ENCODE measurements around the gene SIM2. TPM values are rescaled to one million over a fixed set of nuclear protein-coding genes. Genes with fewer than 3 reads are reported as not detected.
A peak's percentile ranks its signal among the peaks of the same experiment; 100 is the strongest.

The SIM2 gene
- total RNA-seq, 1 experiment from 2014 or later, result not detected

DNA sequence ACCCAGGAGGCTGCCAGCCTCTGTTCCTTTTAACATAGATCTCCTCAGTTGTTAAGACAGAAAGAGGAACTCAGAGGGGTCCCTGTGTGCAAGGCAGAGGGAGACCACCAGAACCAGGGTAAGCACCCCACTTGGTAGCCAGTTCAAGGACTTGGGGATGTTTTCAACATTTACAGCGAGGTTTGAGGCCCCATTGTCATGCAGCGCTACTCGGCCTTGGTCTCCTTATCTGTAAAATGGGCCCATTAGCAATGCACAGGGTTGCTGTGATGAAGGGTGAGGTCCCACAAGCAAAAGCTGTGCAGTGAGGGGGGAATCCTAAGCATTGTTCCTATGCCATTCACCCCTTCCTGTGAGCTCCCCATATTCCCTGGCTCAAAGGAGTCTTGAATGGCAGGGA is 4.2 kb downstream of the SIM2 start:
- no peaks in the 10 kb centered on the region for H3K79me1 ChIP-seq (ENCODE audit: insufficient read depth, low read depth, low read length, poor library complexity, severe bottlenecking)
- peaks cover 2% of the 10 kb centered on the region for H4K20me1 ChIP-seq (ENCODE audit: control insufficient read depth, insufficient read depth, insufficient read length)
- H3T11ph ChIP-seq (ENCODE audit: low read length), result no peak overlapping the region
- TF ChIP-seq, protein P1, sequence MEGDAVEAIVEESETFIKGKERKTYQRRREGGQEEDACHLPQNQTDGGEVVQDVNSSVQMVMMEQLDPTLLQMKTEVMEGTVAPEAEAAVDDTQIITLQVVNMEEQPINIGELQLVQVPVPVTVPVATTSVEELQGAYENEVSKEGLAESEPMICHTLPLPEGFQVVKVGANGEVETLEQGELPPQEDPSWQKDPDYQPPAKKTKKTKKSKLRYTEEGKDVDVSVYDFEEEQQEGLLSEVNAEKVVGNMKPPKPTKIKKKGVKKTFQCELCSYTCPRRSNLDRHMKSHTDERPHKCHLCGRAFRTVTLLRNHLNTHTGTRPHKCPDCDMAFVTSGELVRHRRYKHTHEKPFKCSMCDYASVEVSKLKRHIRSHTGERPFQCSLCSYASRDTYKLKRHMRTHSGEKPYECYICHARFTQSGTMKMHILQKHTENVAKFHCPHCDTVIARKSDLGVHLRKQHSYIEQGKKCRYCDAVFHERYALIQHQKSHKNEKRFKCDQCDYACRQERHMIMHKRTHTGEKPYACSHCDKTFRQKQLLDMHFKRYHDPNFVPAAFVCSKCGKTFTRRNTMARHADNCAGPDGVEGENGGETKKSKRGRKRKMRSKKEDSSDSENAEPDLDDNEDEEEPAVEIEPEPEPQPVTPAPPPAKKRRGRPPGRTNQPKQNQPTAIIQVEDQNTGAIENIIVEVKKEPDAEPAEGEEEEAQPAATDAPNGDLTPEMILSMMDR (conservative IDR thresholded peaks at IDR 0.05), result no peak
- no peak overlapping the region for H2BK5ac ChIP-seq (ENCODE audit: insufficient read length, low read length)
- Mint-ChIP-seq H3K27ac (no peak overlapping the region), H3K4me1 (peaks cover 31 to 57% of the 10 kb centered on the region in 2 experiments), H3K9me3 (peaks cover 4 to 14% of the 10 kb centered on the region in 2 experiments; a peak in 3 of 5 replicates), H3K27me3 (ENCODE audit: low read depth) (peaks cover 98% of the 10 kb centered on the region), H3K36me3 (ENCODE audit: insufficient read depth in 1 of 3, low read depth in 3 of 3) (peaks cover 0 to 2% (median 1%) of the 10 kb centered on the region in 3 experiments; a peak in 3 of 7 replicates), H3K4me3 (peak overlapping the region in 1 of 2 experiments; percentile 26; a peak in 1 of 5 replicates)
- H3K18ac ChIP-seq (ENCODE audit: insufficient read length, low read depth, low read length), result no peak overlapping the region
- peaks cover 7% of the 10 kb centered on the region for H3K23me2 ChIP-seq (ENCODE audit: insufficient read length, low read depth, low read length, poor library complexity, severe bottlenecking)
- H2BK120ac ChIP-seq (ENCODE audit: low read depth, low read length, poor library complexity, severe bottlenecking), result no peak overlapping the region
- no peak overlapping the region for H3K4me2 ChIP-seq (ENCODE audit: insufficient read depth, insufficient read length, low read length)
- H3K27me3 ChIP-seq (ENCODE audit: insufficient read depth, low read length), result peaks cover 98% of the 10 kb centered on the region
- no peak overlapping the region for H3K27ac ChIP-seq (ENCODE audit: insufficient read length, low read depth, low read length)
- WGBS (ENCODE audit: extremely low coverage, insufficient read length, low lambda C conversion rate), result no CpG with 5 or more reads among the region's 3 CpGs
- no peak overlapping the region for H3K56ac ChIP-seq (ENCODE audit: insufficient read length, low read depth, low read length)
- H4K5ac ChIP-seq (ENCODE audit: insufficient read length, low read depth, low read length), result no peak overlapping the region
- H2AK5ac ChIP-seq (ENCODE audit: insufficient read length, low read length), result no peak overlapping the region
- no peak overlapping the region for H2BK12ac ChIP-seq (ENCODE audit: insufficient read length, low read depth, low read length)
- DNase-seq, result no peak
- no peak overlapping the region for H4K91ac ChIP-seq (ENCODE audit: insufficient read length, low read depth, low read length)
- no peak overlapping the region for H3K9ac ChIP-seq (ENCODE audit: extremely low read depth, insufficient read length, low read length)
- H3K4me1 ChIP-seq (ENCODE audit: insufficient read depth, low read length), result 0 out of 2 replicates have a peak, but pooled peaks cover 2% of the 10 kb centered on the region
- no peak overlapping the region for H2BK20ac ChIP-seq (ENCODE audit: low read depth, low read length, poor library complexity, severe bottlenecking)
- no peak overlapping the region for H2BK15ac ChIP-seq (ENCODE audit: low read depth, low read length)
- no peaks in the 10 kb centered on the region for H3K9me3 ChIP-seq (ENCODE audit: control insufficient read depth, low read depth, low read length)
- no peak overlapping the region for H3K4ac ChIP-seq (ENCODE audit: low read depth, low read length)
- no peak overlapping the region for H3K14ac ChIP-seq (ENCODE audit: insufficient read depth, low read length)
- no peak overlapping the region for H4K8ac ChIP-seq (replicated peaks; ENCODE audit: insufficient read length, low read depth, low read length)
- no peak overlapping the region for H2AFZ ChIP-seq (ENCODE audit: low read length)
- no peaks in the 10 kb centered on the region for H3K79me2 ChIP-seq (ENCODE audit: insufficient read depth, low read length)
- H3K23ac ChIP-seq (ENCODE audit: insufficient read length, low read depth, low read length), result no peak overlapping the region

Measured in H9 (cell line).